HCT116 (cell line): ENCODE measurements around the gene SMIM21. TPM values are rescaled to one million over a fixed set of nuclear protein-coding genes. Genes with fewer than 3 reads are reported as not detected.

Source experiments
- ATAC-seq: fragments of 200-7000 bp; cut with Tn5 transposase; 2 replicates; pipeline ENCODE4 v1.9.1; 2020; ENCODE audit warnings: mild to moderate bottlenecking, moderate library complexity
- BruUV-seq: library from RNA; stranded (reverse); fragments of 400-500 nt; replicated peaks from 2 replicates; lab custom pipeline; 2021; lab: Mats Ljungman, UMichigan
- CTCF ChIA-PET: fragments of 300-600 bp; sonication (Branson Sonifier 250); formaldehyde crosslinking; loops from one replicate; lab custom pipeline; 2021; ENCODE audit warnings: antibody characterized with exemption; lab: Charles Lee
- POLR2A ChIA-PET: fragments of 300-600, 350-600 bp; sonication (Branson Sonifier 250); formaldehyde crosslinking; loops from one replicate; lab custom pipeline; 2021; ENCODE audit warnings: antibody characterized with exemption; lab: Charles Lee
- RAD21 ChIA-PET, 2 experiments: fragments of 300-600 bp; sonication (Branson Sonifier 250); formaldehyde crosslinking; loops; one replicate each; lab custom pipeline; 2023; ENCODE audit warnings: low total read pairs in 2 of 2; ENCODE audit not compliant: uncharacterized antibody in 2 of 2, unreplicated experiment in 2 of 2, low non-redundant PET in 1 of 2; lab: Charles Lee
- DNase-seq: peaks from one replicate; pipeline ENCODE4 v3.0.0-alpha.2; 2010; ENCODE audit warnings: low read depth, low spot score
- H2AFZ ChIP-seq: fragments of 200-600 bp; shearing (Covaris generic), sonication (generic); 2 replicates; pipeline ENCODE4 v1.6.1; 2017; ENCODE audit warnings: low read depth, mixed run types, mixed read lengths, antibody characterized with exemption, low read length; ENCODE audit not compliant: poor library complexity, severe bottlenecking
- H3K27ac ChIP-seq: 2 replicates; pipeline ENCODE4 v1.5.1; 2012; ENCODE audit warnings: low read depth, low read length
- H3K27me3 ChIP-seq: fragments of 200-600 bp; sonication (generic); 2 replicates; pipeline ENCODE4 v1.6.1; 2016; ENCODE audit warnings: mixed run types, low read length, mixed read lengths; ENCODE audit not compliant: insufficient read depth
- H3K36me3 ChIP-seq, 2 experiments: fragments of 200-500 bp in 1 of 2; fragments of 200-600 bp in 1 of 2; sonication (Bioruptor generic) in 1 of 2; sonication (generic) in 1 of 2; 2 replicates each; pipeline versions ENCODE4 v1.5.1 to v1.6.1; 2014 to 2016; ENCODE audit warnings: low read length in 2 of 2, inconsistent platforms in 1 of 2, mixed read lengths in 1 of 2, mixed run types in 1 of 2; ENCODE audit not compliant: insufficient read depth in 2 of 2, control insufficient read depth in 1 of 2
- H3K4me1 ChIP-seq, 2 experiments: fragments of 200-600 bp in 1 of 2; sonication (generic) in 1 of 2; 2 replicates each; pipeline versions ENCODE4 v1.5.1 to v1.6.1; 2012 to 2017; ENCODE audit warnings: low read length in 2 of 2, inconsistent platforms in 1 of 2, mild to moderate bottlenecking in 1 of 2, mixed read lengths in 1 of 2, mixed run types in 1 of 2, moderate library complexity in 1 of 2; ENCODE audit not compliant: insufficient read depth in 2 of 2, control insufficient read depth in 1 of 2
- H3K4me2 ChIP-seq: fragments of 200-600 bp; sonication (generic); 2 replicates; pipeline ENCODE4 v1.6.1; 2017; ENCODE audit warnings: mixed run types, low read length, mixed read lengths
- H3K4me3 ChIP-seq, 2 experiments: fragments of 200-600 bp in 1 of 2; sonication (generic) in 1 of 2; replicated peaks in 1 of 2; 2 replicates each; pipeline ENCODE4 v1.5.1; 2011 to 2016; ENCODE audit warnings: low read length in 2 of 2, control low read depth in 1 of 2, low read depth in 1 of 2, mild to moderate bottlenecking in 1 of 2, mixed read lengths in 1 of 2, mixed run types in 1 of 2
- H3K79me2 ChIP-seq: fragments of 200-600 bp; sonication (generic); 2 replicates; pipeline ENCODE4 v1.6.1; 2017; ENCODE audit warnings: mild to moderate bottlenecking, mixed run types, low read length, moderate library complexity, mixed read lengths; ENCODE audit not compliant: insufficient read depth
- H3K9ac ChIP-seq: fragments of 200-600 bp; sonication (generic); 2 replicates; pipeline ENCODE4 v1.6.1; 2016; ENCODE audit warnings: low read length, mixed read lengths
- H3K9me2 ChIP-seq: fragments of 200-600 bp; sonication (generic), shearing (Covaris generic); 2 replicates; pipeline ENCODE4 v1.6.1; 2017; ENCODE audit warnings: mixed run types, mild to moderate bottlenecking, moderate library complexity; ENCODE audit not compliant: insufficient read depth
- H3K9me3 ChIP-seq, 2 experiments: fragments of 200-500 bp in 1 of 2; fragments of 200-600 bp in 1 of 2; sonication (Bioruptor generic) in 1 of 2; sonication (generic) in 1 of 2; 2 replicates each; pipeline ENCODE4 v1.6.1; 2014 to 2017; ENCODE audit warnings: low read length in 2 of 2, mixed read lengths in 2 of 2, inconsistent platforms in 1 of 2, low read depth in 1 of 2, mild to moderate bottlenecking in 1 of 2, mixed run types in 1 of 2, moderate library complexity in 1 of 2; ENCODE audit not compliant: control insufficient read depth in 1 of 2, insufficient read depth in 1 of 2
- H4K20me1 ChIP-seq: fragments of 200-600 bp; sonication (generic), shearing (Covaris generic); 2 replicates; pipeline ENCODE4 v1.6.1; 2017; ENCODE audit warnings: mixed run types, mild to moderate bottlenecking, moderate library complexity; ENCODE audit not compliant: insufficient read depth
- ATF3 ChIP-seq: IDR thresholded peaks from 2 replicates; pipeline ENCODE4 v1.6.1; 2012
- EGR1 ChIP-seq: IDR thresholded peaks from 2 replicates; pipeline ENCODE4 v1.6.1; 2012; ENCODE audit warnings: low read depth
- ELF1 ChIP-seq: IDR thresholded peaks from 2 replicates; pipeline ENCODE4 v1.6.1; 2012; ENCODE audit warnings: low read depth, borderline replicate concordance
- JUND ChIP-seq: IDR thresholded peaks from 2 replicates; pipeline ENCODE4 v1.6.1; 2012
- REST ChIP-seq: IDR thresholded peaks from 2 replicates; pipeline ENCODE4 v1.6.1; 2012; ENCODE audit warnings: low read depth
- TCF7L2 ChIP-seq: IDR thresholded peaks from 2 replicates; pipeline ENCODE4 v1.7.0; 2011; ENCODE audit warnings: borderline replicate concordance, inconsistent platforms; ENCODE audit not compliant: insufficient read depth, insufficient read length; ENCODE audit errors: extremely low read depth
- ZBTB33 ChIP-seq: IDR thresholded peaks from 2 replicates; pipeline ENCODE4 v1.6.1; 2011; ENCODE audit warnings: mild to moderate bottlenecking, low read length, moderate library complexity; ENCODE audit not compliant: insufficient replicate concordance; ENCODE audit errors: extremely low read depth
- intact Hi-C: fragments of 100-400 bp; cut with micrococcal nuclease; formaldehyde crosslinking; loops from 2 replicates; pipeline ENCODE4 v1.10.0; 2022
- total RNA-seq: library from RNA; stranded (reverse); gene quantifications from one replicate; pipeline ENCODE4 v1.2.1, GENCODE V29; 2021; ENCODE audit not compliant: unreplicated experiment
- TF ChIP-seq, protein P1 (sequence below): IDR thresholded peaks from 2 replicates; pipeline ENCODE4 v1.6.1; 2012

SMIM21 gene
- total RNA-seq, 1 experiment from 2014 or later: not detected

DNA sequence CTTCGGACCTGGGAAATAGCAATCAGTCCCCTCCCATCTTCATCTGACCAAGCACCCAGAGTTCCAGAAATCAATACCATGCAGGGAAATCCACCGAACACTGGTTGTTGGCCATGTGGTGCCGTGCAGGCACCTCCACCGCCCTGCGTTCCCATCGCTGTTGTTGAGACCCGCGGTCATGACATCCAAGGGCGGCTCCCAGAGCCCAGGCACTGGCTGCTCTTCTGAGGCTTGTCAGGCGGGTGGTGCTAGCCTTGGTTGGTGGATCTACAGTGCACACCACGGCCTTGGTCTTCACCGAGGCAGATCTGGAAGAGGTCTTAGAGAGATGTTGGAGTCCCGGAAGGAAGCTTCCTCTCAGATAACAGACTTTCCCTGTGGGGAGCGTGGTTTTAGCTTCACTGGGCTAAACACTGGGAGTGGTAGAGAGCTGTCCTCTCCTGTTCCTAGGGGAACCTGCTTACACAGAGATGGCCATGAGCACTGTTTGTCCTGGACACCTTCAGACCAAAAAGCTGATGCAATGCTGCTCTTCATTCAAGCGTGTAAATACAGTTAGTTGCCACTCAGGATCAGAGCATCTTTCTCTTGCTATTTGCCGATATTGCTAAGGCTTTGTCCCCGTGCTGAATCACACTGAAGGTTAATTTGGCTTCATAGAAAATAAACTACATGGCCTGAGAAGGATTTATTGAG is 58.3 kb downstream of the SMIM21 start:
- Histone ChIP-seq H3K36me3 (no peaks in the 10 kb centered on the region), H3K27me3 (no peaks in the 10 kb centered on the region), H4K20me1 (no peaks in the 10 kb centered on the region), H3K79me2 (no peaks in the 10 kb centered on the region), H2AFZ (no peak overlapping the region), H3K9me2 (no peaks in the 10 kb centered on the region), H3K27ac (no peak overlapping the region), H3K9ac (no peak overlapping the region), H3K4me1 (no peaks in the 10 kb centered on the region), H3K4me3 (no peak overlapping the region), H3K4me2 (no peak overlapping the region), H3K9me3 (no peaks in the 10 kb centered on the region; a peak in 1 of 4 replicates)
- ChIA-PET CTCF (no interaction called here), POLR2A (no interaction called here), RAD21 (no interaction called here)
- no peak for ATAC-seq
- no peak for DNase-seq
- intact Hi-C loops: no loop called here
- TF ChIP-seq, protein P1, sequence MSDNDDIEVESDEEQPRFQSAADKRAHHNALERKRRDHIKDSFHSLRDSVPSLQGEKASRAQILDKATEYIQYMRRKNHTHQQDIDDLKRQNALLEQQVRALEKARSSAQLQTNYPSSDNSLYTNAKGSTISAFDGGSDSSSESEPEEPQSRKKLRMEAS: no peak
- TF ChIP-seq ZBTB33 (no peak), REST (no peak), JUND (no peak), EGR1 (no peak), ELF1 (no peak), TCF7L2 (no peak), ATF3 (no peak)
- no TSS peak for BruUV-seq
